Neural crest cell (in vitro differentiated cells): Measurements from ENCODE around the gene SYT3. TPM values are rescaled to one million over a fixed set of nuclear protein-coding genes. Genes with fewer than 3 reads are reported as not detected.
"Not testable (repeated sequence)": the region's sequence is repeated elsewhere in the genome, so short reads cannot be mapped to it uniquely, and the experiment has no call there.

Source experiments
- DNase-seq: peaks from one replicate; pipeline ENCODE4 v3.0.0; 2021; ENCODE audit warnings: low read depth, mixed read lengths, low spot score
- H3K27ac Mint-ChIP-seq: one replicate; pipeline ENCODE4 v1.8.0; 2021; ENCODE audit warnings: mild to moderate bottlenecking, mixed read lengths; ENCODE audit not compliant: unreplicated experiment
- H3K27me3 Mint-ChIP-seq: 2 replicates; pipeline ENCODE4 v1.8.0; 2021; ENCODE audit warnings: low read depth, mild to moderate bottlenecking, mixed read lengths
- H3K36me3 Mint-ChIP-seq: 2 replicates; pipeline ENCODE4 v1.8.0; 2021; ENCODE audit warnings: low read depth, mild to moderate bottlenecking, mixed read lengths
- H3K4me1 Mint-ChIP-seq: 2 replicates; pipeline ENCODE4 v1.8.0; 2021; ENCODE audit warnings: mixed read lengths
- H3K4me3 Mint-ChIP-seq: one replicate; pipeline ENCODE4 v1.8.0; 2021; ENCODE audit warnings: mild to moderate bottlenecking, mixed read lengths
- H3K9me3 Mint-ChIP-seq: 2 replicates; pipeline ENCODE4 v1.8.0; 2021; ENCODE audit warnings: mixed read lengths
- total RNA-seq: library from RNA; stranded (reverse); gene quantifications from 2 replicates; pipeline ENCODE4 v1.2.1, GENCODE V29; 2021
- TF ChIP-seq, protein P1 (sequence below): fragments of 200-600 bp; sonication (generic); conservative IDR thresholded peaks from 2 replicates; pipeline ENCODE4 v1.5.0; 2021; ENCODE audit warnings: antibody characterized with exemption, mild to moderate bottlenecking

SYT3 gene
- total RNA-seq, 1 donor from 2014 or later: 2.0 TPM

DNA sequence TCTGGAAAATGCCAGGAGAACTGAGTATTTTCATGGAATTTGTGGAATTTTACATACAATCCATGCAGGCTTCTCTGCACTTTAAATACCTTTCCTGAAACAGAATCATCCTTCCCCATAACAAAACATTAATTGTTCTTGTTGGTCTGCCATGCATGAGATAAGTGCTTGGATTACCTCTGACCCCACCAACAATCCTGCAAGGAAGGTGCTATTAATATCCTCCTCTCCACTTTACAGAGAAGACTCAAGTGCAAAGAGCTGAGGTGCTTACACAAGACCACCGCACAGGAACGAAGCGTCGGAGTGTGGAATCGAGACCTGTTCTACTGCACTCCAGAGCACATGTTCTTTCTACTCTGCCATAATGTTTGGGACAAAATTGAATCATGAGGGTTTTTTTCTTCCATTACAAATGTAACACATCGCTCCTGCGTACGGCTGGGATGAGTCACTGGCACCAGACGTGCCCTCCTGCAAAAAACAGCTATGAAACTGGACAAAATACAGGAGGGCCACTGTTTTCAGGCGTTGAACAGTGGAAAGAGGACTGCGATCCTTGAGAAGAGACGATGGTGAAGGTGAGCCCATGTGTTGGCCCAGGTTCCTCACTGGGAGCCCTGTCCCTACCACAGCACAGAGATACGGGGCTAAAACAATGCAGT, 58.6 kb downstream of the SYT3 start:
- H3K27me3 Mint-ChIP-seq: no peaks in the 10 kb centered on the region
- no peaks in the 10 kb centered on the region for H3K36me3 Mint-ChIP-seq
- H3K4me3 Mint-ChIP-seq: no peak overlapping the region
- no peaks in the 10 kb centered on the region for H3K9me3 Mint-ChIP-seq
- H3K27ac Mint-ChIP-seq: no peak overlapping the region
- TF ChIP-seq, protein P1, sequence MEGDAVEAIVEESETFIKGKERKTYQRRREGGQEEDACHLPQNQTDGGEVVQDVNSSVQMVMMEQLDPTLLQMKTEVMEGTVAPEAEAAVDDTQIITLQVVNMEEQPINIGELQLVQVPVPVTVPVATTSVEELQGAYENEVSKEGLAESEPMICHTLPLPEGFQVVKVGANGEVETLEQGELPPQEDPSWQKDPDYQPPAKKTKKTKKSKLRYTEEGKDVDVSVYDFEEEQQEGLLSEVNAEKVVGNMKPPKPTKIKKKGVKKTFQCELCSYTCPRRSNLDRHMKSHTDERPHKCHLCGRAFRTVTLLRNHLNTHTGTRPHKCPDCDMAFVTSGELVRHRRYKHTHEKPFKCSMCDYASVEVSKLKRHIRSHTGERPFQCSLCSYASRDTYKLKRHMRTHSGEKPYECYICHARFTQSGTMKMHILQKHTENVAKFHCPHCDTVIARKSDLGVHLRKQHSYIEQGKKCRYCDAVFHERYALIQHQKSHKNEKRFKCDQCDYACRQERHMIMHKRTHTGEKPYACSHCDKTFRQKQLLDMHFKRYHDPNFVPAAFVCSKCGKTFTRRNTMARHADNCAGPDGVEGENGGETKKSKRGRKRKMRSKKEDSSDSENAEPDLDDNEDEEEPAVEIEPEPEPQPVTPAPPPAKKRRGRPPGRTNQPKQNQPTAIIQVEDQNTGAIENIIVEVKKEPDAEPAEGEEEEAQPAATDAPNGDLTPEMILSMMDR: no peak
- no peak for DNase-seq
- H3K4me1 Mint-ChIP-seq: peaks cover 8% of the 10 kb centered on the region

DNA sequence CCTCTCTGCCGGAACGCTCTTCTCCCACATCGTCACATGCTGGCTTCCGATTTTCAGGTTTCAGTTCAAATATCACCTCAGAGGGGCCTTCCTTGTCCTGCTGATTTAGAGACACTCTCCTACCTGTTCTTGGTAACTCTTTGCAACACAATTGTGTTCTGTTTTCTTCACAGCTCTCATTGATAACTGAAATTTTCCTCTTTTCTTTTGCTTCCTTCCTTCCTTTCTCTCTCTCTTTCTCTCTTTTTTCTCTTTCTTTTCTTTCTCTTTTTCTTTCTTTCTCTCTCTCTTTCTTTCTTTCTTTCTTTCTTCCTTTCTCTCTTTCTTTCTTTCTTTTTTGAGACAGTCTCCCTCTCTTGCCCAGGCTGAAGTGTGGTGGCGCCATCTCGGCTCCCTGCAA, 59.4 kb downstream of the SYT3 start:
- H3K9me3 Mint-ChIP-seq: no peaks in the 10 kb centered on the region
- no peak for DNase-seq
- peak overlapping the region; percentile 3 for H3K4me3 Mint-ChIP-seq
- peaks cover 8% of the 10 kb centered on the region for H3K4me1 Mint-ChIP-seq
- no peaks in the 10 kb centered on the region for H3K36me3 Mint-ChIP-seq
- H3K27me3 Mint-ChIP-seq: no peaks in the 10 kb centered on the region
- TF ChIP-seq, protein P1: no peak
- H3K27ac Mint-ChIP-seq: no peak overlapping the region

DNA sequence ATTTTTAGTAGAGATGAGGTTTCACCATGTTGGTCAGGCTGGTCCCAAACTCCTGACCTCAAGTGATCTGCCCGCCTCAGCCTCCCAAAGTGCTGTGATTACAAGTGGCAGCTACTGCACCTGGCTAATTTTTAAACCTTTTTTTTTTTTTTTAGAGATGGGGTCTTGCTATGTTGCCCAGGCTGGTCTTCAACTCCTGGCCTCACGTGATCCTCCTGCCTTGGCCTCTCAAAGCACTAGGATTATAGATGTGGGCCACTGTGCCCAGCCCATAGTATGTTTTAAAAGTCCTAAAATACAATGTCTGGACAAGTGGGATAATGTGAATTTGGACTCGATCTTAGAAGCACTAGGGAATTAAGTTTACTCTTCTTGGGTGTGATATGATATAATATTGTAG, 62.9 kb downstream of the SYT3 start:
- H3K36me3 Mint-ChIP-seq, H3K27ac Mint-ChIP-seq, DNase-seq, H3K4me1 Mint-ChIP-seq, H3K4me3 Mint-ChIP-seq, H3K9me3 Mint-ChIP-seq, H3K27me3 Mint-ChIP-seq: not testable (repeated sequence)

DNA sequence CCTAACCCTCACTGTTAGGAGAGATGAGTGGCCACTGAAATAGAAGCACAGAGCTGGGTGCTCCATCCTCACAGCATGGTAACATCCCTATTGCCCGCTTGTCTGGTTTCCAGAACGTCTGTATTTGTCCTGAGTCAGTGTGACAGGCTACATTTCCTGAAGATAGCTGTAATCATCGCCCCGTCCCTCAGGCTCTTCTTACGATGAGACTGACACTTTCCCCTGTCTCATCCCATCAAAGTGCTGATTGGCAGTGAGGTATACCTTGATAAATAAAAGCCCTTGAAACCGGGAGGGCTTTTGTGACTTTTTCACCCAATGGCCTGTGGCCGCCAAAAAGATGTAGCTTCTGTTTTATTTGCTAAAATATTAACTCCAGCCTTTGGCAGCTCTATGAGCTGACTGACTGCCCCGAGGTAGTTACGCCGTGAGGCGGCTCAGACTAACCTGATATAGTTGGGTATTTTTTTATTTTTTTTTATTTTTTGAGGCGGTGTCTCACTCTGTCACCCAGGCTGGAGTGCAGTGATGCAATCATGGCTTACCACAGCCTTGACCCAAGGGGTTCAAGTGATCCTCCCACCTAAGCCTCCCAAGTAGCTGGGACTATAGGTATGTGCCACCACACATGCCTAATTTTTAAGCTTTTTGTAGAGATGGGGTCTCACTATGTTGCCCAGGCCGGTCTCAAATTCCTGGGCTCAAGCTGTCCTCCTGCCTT, 65.8 kb downstream of the SYT3 start:
- no peak for DNase-seq
- TF ChIP-seq, protein P1: no peak
- H3K4me1 Mint-ChIP-seq: no peaks in the 10 kb centered on the region
- no peaks in the 10 kb centered on the region for H3K9me3 Mint-ChIP-seq
- H3K4me3 Mint-ChIP-seq: no peak overlapping the region
- no peak overlapping the region for H3K27ac Mint-ChIP-seq
- H3K36me3 Mint-ChIP-seq: no peaks in the 10 kb centered on the region
- no peaks in the 10 kb centered on the region for H3K27me3 Mint-ChIP-seq

Other genes starting within 250 kb of the SYT3 start
- not detected in 2 replicates for gene SPIB, start 220.9 kb downstream of the SYT3 start, total RNA-seq
- not detected in 2 replicates for gene MYBPC2, start 207.0 kb downstream of the SYT3 start, total RNA-seq
- gene EMC10, start 163.4 kb downstream of the SYT3 start, total RNA-seq: 125 and 129 TPM in 2 replicates
- 1.1 and 1.3 TPM in 2 replicates for gene GARIN5A, start 163.0 kb downstream of the SYT3 start, total RNA-seq
- 10.9 and 13.5 TPM in 2 replicates for gene JOSD2, start 128.7 kb downstream of the SYT3 start, total RNA-seq
- 1.2 TPM in 1 of 2 replicates, not detected in the other for gene ASPDH, start 126.0 kb downstream of the SYT3 start, total RNA-seq
- gene LRRC4B, start 71.4 kb downstream of the SYT3 start, total RNA-seq: 42.5 and 50.2 TPM in 2 replicates
- gene C19orf81, start 9.6 kb upstream of the SYT3 start, total RNA-seq: 7.9 and 9.2 TPM in 2 replicates
- 6.7 and 6.8 TPM in 2 replicates for gene SHANK1, start 79.9 kb upstream of the SYT3 start, total RNA-seq
- 7.6 and 7.9 TPM in 2 replicates for gene CLEC11A, start 83.5 kb upstream of the SYT3 start, total RNA-seq
- not detected in 2 replicates for gene GPR32, start 130.6 kb upstream of the SYT3 start, total RNA-seq
- gene ACP4, start 150.5 kb upstream of the SYT3 start, total RNA-seq: not detected in 2 replicates
- 0.44 TPM in 1 of 2 replicates, not detected in the other for gene KLK1, start 183.9 kb upstream of the SYT3 start, total RNA-seq
- not detected in 2 replicates for gene KLK15, start 193.7 kb upstream of the SYT3 start, total RNA-seq
- gene KLK3, start 215.0 kb upstream of the SYT3 start, total RNA-seq: not detected in 2 replicates
- gene KLK2, start 233.6 kb upstream of the SYT3 start, total RNA-seq: not detected in 2 replicates